ENCODE data around the gene PTPN3. TPM values are rescaled to one million over a fixed set of nuclear protein-coding genes. Genes with fewer than 3 reads are reported as not detected.
A peak's percentile ranks its signal among the peaks of the same experiment; 100 is the strongest.

The PTPN3 gene
- total RNA-seq, 1 experiment from 2014 or later, result 20.8 TPM

- BruUV-seq (replicated peaks), result TSS peak; percentile 61
- intact Hi-C loops (cut with micrococcal nuclease), result no loop called here
- H3K9me2 ChIP-seq (ENCODE audit: insufficient read depth), result no peaks in the 10 kb centered on the region
- H2AFZ ChIP-seq (ENCODE audit: low read depth, low read length, poor library complexity, severe bottlenecking), result no peak overlapping the region
- ChIA-PET RAD21 (ENCODE audit: low non-redundant PET in 1 of 2, low total read pairs in 2 of 2, uncharacterized antibody in 2 of 2, unreplicated experiment in 2 of 2) (no interaction called here), CTCF (interaction anchor here (0.7 kb wide), 1 partner anchor 29 kb away, joined by 4 read pairs; no protein-coding TSS in a partner anchor), POLR2A (no interaction called here)
- peak overlapping the region; percentile 52 for H3K9ac ChIP-seq (ENCODE audit: low read length)
- ATAC-seq, result no peak
- DNase-seq (ENCODE audit: low read depth, low spot score), result no peak
- H3K27ac ChIP-seq (ENCODE audit: low read depth, low read length), result no peak overlapping the region; the same call in 1 of the 2 replicates
- no peaks in the 10 kb centered on the region for H4K20me1 ChIP-seq (ENCODE audit: insufficient read depth)
- H3K36me3 ChIP-seq (ENCODE audit: control insufficient read depth in 1 of 2, insufficient read depth in 2 of 2, low read length in 2 of 2), result no peaks in the 10 kb centered on the region
- no peak for TF ChIP-seq EZH2 (IDR thresholded peaks at IDR 0.05)
- no peak for TF ChIP-seq POLR2A (IDR thresholded peaks at IDR 0.05; ENCODE audit: borderline replicate concordance, extremely low read depth, insufficient read depth, insufficient read length)
- no peak for TF ChIP-seq SRF (IDR thresholded peaks at IDR 0.05; ENCODE audit: low read depth)
- TF ChIP-seq MAX (IDR thresholded peaks at IDR 0.05), result no peak
- TF ChIP-seq SIN3A (IDR thresholded peaks at IDR 0.05; ENCODE audit: low read depth), result no peak
- no peak for TF ChIP-seq REST (IDR thresholded peaks at IDR 0.05; ENCODE audit: low read depth)
- no peak for TF ChIP-seq YY1 (IDR thresholded peaks at IDR 0.05; ENCODE audit: extremely low read depth, insufficient replicate concordance, low read depth, low read length)
- TF ChIP-seq JUND (IDR thresholded peaks at IDR 0.05), result no peak
- no peak for TF ChIP-seq POLR2AphosphoS5 (IDR thresholded peaks at IDR 0.05; ENCODE audit: low read depth, low read length)
- TF ChIP-seq EGR1 (IDR thresholded peaks at IDR 0.05; ENCODE audit: low read depth), result no peak
- peak overlapping the region; percentile 47 to 55 for H3K4me3 ChIP-seq (replicated peaks in 1 of 2; ENCODE audit: low read depth in 1 of 2, low read length in 2 of 2)
- H3K9me3 ChIP-seq (ENCODE audit: control insufficient read depth in 1 of 2, insufficient read depth in 1 of 2, low read depth in 1 of 2, low read length in 2 of 2), result no peaks in the 10 kb centered on the region
- H3K4me2 ChIP-seq (ENCODE audit: low read length), result peak overlapping the region; percentile 78
- H3K27me3 ChIP-seq (ENCODE audit: insufficient read depth, low read length), result no peaks in the 10 kb centered on the region
- H3K79me2 ChIP-seq (ENCODE audit: insufficient read depth, low read length), result peaks cover 34% of the 10 kb centered on the region
- peaks cover 21 to 28% of the 10 kb centered on the region in 2 experiments; a peak in 3 of 4 replicates for H3K4me1 ChIP-seq (ENCODE audit: control insufficient read depth in 1 of 2, insufficient read depth in 2 of 2, low read length in 2 of 2)
Observed at GRCh38 chr9:109499093-109499630, 1.1 kb upstream of the PTPN3 start.

Measured in HCT116 (cell line).